Activated CD4-positive, alpha-beta T cell treated with anti-CD3 and anti-CD28 coated beads for 36 hours (primary cell): Measurements from ENCODE around the gene NLE1. TPM values are rescaled to one million over a fixed set of nuclear protein-coding genes. Genes with fewer than 3 reads are reported as not detected.
"Not testable (repeated sequence)": the region's sequence is repeated elsewhere in the genome, so short reads cannot be mapped to it uniquely, and the experiment has no call there.

Experiments
- ATAC-seq: fragments of 200-7000 bp; cut with Tn5 transposase; one replicate; pipeline ENCODE4 v1.10.0; 2021; ENCODE audit warnings: mild to moderate bottlenecking, moderate library complexity
- CTCF ChIA-PET: fragments of 350-600 bp; sonication (Branson Sonifier 250); formaldehyde crosslinking; loops from one replicate; lab custom pipeline; 2021; ENCODE audit warnings: antibody characterized with exemption; lab: Charles Lee
- POLR2A ChIA-PET: fragments of 350-600 bp; sonication (Branson Sonifier 250); formaldehyde crosslinking; loops from one replicate; lab custom pipeline; 2021; ENCODE audit warnings: antibody characterized with exemption, inconsistent platforms; lab: Charles Lee
- DNase-seq: peaks from one replicate; pipeline ENCODE4 v3.0.0-alpha.2; 2020
- H3K27ac Mint-ChIP-seq: one replicate; pipeline ENCODE4 v1.8.0; 2021; ENCODE audit warnings: mixed read lengths
- H3K27me3 Mint-ChIP-seq: one replicate; pipeline ENCODE4 v1.8.0; 2021; ENCODE audit warnings: mixed read lengths
- H3K36me3 Mint-ChIP-seq: one replicate; pipeline ENCODE4 v1.8.0; 2021; ENCODE audit warnings: low read depth, mixed read lengths
- H3K4me1 Mint-ChIP-seq: one replicate; pipeline ENCODE4 v1.8.0; 2021; ENCODE audit warnings: mixed read lengths
- H3K4me3 Mint-ChIP-seq: one replicate; pipeline ENCODE4 v1.8.0; 2021; ENCODE audit warnings: mild to moderate bottlenecking, moderate library complexity, mixed read lengths
- H3K9me3 Mint-ChIP-seq: one replicate; pipeline ENCODE4 v1.8.0; 2021; ENCODE audit warnings: low read depth, mixed read lengths
- intact Hi-C, 2 experiments: fragments of 100-400 bp; cut with DNase I in 1 of 2; cut with micrococcal nuclease in 1 of 2; formaldehyde crosslinking; loops; one replicate each; pipeline versions ENCODE4 v1.14.2 to v1.15.1; 2022 to 2024; cut with DNase I, micrococcal nuclease
- total RNA-seq, 2 experiments: library from RNA; stranded (reverse); gene quantifications; one replicate each; pipeline ENCODE4 v1.2.3, GENCODE V29; 2021

NLE1 gene
- total RNA-seq, 2 experiments from 2014 or later = 38.1 to 40.6 TPM

DNA sequence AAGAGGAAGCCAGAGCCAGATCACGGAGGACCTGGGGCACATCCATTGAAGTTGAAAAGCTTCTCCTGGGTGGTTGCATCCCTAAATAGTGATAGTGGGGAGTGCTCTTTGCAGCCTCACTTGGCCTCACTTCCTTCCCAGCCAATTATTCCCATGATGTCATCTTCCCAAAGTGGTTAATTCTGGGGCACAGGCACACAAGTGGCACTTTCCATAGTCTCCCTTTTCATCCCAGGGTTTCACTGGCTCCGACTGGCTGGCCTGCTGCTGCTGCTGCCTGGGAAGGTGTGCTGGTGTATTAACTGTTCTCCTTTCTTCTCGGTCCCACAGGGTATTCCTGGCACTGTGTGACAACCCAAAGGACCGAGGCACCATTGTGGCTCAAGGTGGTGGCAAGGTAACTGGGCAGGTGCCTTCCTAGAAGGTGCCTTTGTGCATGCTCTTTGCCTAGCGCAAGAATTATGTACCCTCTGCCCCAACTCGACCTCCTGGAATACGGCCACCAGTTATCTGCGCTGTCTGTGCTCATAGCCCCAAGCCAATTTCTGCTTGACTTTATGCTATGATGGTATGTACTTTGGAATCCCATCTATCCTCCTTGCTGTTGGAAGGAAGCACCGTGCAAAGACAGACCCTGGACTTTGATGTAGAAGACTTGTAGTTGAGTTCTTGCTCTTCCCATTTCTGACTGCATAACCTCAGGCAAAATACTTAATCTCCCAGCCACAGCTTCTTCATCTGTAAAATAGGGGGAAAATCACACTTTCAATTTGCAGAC, 33.7 kb upstream of the NLE1 start:
- POLR2A ChIA-PET = no interaction called here
- CTCF ChIA-PET = interaction anchor here (0.9 to 1.3 kb wide), 3 partner anchors 137 to 363 kb away, joined by 3 to 4 read pairs (median 3); no protein-coding TSS in a partner anchor
- DNase-seq = no peak
- Mint-ChIP-seq H3K36me3 (no peaks in the 10 kb centered on the region), H3K27me3 (no peaks in the 10 kb centered on the region), H3K4me1 (peaks cover 62% of the 10 kb centered on the region), H3K27ac (no peak overlapping the region), H3K4me3 (no peak overlapping the region), H3K9me3 (no peaks in the 10 kb centered on the region)
- intact Hi-C loops = loop anchor here in 1 of 2 experiments (5.0 kb wide), 1 partner anchor 36 kb away; no protein-coding TSS in a partner anchor
- ATAC-seq = no peak

DNA sequence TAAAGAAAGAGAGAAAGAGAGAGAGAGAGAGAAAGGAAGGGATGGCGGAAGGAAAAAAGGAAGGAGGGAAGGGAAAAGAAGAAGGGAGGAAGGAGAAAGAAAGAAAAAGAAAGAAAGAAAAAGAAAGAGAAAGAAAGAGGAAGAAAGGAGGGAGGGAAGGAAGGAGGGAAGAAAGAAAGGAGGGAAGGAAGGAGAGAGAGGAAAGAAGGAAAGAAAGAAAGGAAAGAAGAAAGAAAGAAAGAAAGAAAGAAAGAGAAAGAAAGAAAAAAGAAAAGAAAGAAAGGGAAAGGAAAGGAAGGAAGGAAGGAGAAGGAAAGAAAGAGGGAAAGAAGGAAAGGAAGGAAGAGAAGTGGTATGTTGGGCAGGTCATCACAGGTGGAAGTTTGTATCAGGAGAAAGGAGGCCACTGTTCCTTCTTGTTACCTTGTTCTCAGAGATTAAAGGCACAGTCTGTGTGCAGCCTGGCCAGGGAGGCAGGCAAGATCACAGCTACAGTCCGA, 32.8 kb upstream of the NLE1 start:
- ChIA-PET CTCF (interaction anchor here (0.7 to 0.9 kb wide), 3 partner anchors 138 to 364 kb away, joined by 3 to 4 read pairs (median 3); no protein-coding TSS in a partner anchor), POLR2A (no interaction called here)
- intact Hi-C loops = loop anchor here (5.0 kb wide), 4 partner anchors 37 to 572 kb away; partner anchors contain the start of gene SLFN11 (in 1 of the 2)
- H3K4me3 Mint-ChIP-seq = no peak overlapping the region
- H3K4me1 Mint-ChIP-seq = peaks cover 62% of the 10 kb centered on the region
- DNase-seq = no peak
- H3K27me3 Mint-ChIP-seq = no peaks in the 10 kb centered on the region
- no peaks in the 10 kb centered on the region for H3K9me3 Mint-ChIP-seq
- no peaks in the 10 kb centered on the region for H3K36me3 Mint-ChIP-seq
- ATAC-seq = no peak
- no peak overlapping the region for H3K27ac Mint-ChIP-seq

DNA sequence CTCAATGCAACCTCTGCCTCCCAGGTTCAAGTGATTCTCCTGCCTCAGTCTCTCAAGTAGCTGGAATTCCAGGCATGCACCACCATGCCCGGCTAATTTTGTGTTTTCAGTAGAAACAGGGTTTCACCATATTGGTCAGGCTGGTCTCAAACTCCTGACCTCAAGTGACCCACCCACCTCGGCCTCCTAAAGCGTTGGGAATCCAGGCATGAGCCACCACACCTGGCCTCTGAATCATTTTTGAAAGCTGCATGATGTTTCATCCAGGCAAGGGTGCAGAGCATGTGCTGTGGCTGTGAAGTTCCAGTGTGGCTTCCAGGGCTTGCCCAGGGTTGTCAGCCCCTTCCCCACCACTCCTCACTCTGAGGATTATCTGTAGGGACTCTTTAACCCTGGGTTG, 30.2 kb upstream of the NLE1 start:
- not testable (repeated sequence) for H3K36me3 Mint-ChIP-seq, H3K27me3 Mint-ChIP-seq, H3K27ac Mint-ChIP-seq, H3K9me3 Mint-ChIP-seq, DNase-seq, ATAC-seq
- POLR2A ChIA-PET = interaction anchor here (0.8 kb wide), 1 partner anchor 16 kb away, joined by 3 read pairs; no protein-coding TSS in a partner anchor
- Mint-ChIP-seq H3K4me1 (peaks cover 49% of the 10 kb centered on the region), H3K4me3 (peak overlapping the region; percentile 21)
- intact Hi-C loops = loop anchor here (1.0 to 5.0 kb wide), 5 partner anchors 40 to 575 kb away; partner anchors contain the start of gene SLFN11 (in 1 of the 2)
- CTCF ChIA-PET = interaction anchor here (1.1 kb wide), 1 partner anchor 140 kb away, joined by 5 read pairs; no protein-coding TSS in a partner anchor

- Mint-ChIP-seq H3K36me3 (no peaks in the 10 kb centered on the region), H3K9me3 (no peaks in the 10 kb centered on the region)
These were observed 29.7 kb upstream of the NLE1 start for GRCh38 chr17:35171834-35172233.

DNA sequence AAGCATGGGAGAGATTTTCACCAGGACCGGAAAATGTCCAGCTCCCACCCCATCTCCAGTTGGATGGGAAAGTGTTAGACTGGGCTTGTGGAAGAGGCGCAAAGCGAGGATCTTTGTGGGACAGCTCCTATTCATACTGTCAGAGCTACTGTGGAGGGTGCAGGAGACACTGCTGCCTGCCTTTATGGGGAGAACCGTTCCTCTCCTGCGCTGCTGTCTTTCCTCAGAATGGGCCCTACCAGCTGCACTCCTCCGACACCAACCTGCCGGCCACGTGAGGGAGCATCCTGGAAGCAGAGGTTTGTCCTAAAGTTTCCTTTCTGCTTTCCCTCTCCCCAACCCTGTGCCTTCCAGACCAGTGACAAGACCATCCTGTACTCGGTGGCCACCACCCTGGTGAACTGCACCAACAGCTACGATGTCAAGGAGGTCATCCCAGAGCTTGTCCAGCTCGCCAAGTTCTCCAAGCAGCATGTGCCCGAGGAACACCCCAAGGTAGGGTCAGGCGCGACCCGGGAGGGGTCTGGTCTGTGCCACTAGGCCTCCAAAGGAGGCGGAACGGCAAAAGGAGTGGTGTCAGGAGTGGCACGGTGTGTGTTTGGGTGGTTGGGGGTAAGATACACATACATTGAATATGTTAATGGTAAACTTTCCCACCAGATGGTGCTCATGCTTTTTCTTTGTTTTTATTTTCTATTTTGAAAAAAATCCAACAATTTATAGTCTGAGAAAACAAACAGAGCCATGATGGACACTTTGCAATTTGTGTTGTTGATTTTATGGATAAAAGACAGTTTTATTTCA, 29.1 kb upstream of the NLE1 start:
- ATAC-seq (peak; percentile 76), DNase-seq (peak; percentile 32)
- no peaks in the 10 kb centered on the region for H3K36me3 Mint-ChIP-seq
- H3K27me3 Mint-ChIP-seq = no peaks in the 10 kb centered on the region
- H3K4me3 Mint-ChIP-seq = no peak overlapping the region
- ChIA-PET POLR2A (interaction anchor here (0.6 to 1.2 kb wide), 3 partner anchors 163 to 316 kb away, joined by 3 to 4 read pairs (median 3); no protein-coding TSS in a partner anchor), CTCF (interaction anchor here (0.6 to 1.6 kb wide), 12 partner anchors 10 to 576 kb away, joined by 3 to 12 read pairs (median 3); no protein-coding TSS in a partner anchor)
- H3K27ac Mint-ChIP-seq = peak overlapping the region; percentile 47
- peaks cover 39% of the 10 kb centered on the region for H3K4me1 Mint-ChIP-seq
- H3K9me3 Mint-ChIP-seq = no peaks in the 10 kb centered on the region
- intact Hi-C loops = loop anchor here (1.0 to 5.0 kb wide), 9 partner anchors 41 to 576 kb away; partner anchors contain the start of genes SLFN11 (in 1 of the 2) and SLFN5 (in 1 of the 2)

More at GRCh38 chr17:35171834-35172233, 29.7 kb upstream of the NLE1 start:
- intact Hi-C loops = loop anchor here (1.0 to 5.0 kb wide), 10 partner anchors 40 to 575 kb away; partner anchors contain the start of genes SLFN11 (in 1 of the 2) and SLFN5 (in 1 of the 2)
- POLR2A ChIA-PET = interaction anchor here (1.2 kb wide), 1 partner anchor 315 kb away, joined by 3 read pairs; no protein-coding TSS in a partner anchor
- Mint-ChIP-seq H3K27me3 (no peaks in the 10 kb centered on the region), H3K4me3 (no peak overlapping the region), H3K4me1 (peaks cover 44% of the 10 kb centered on the region), H3K27ac (peak overlapping the region; percentile 47)
- DNase-seq = no peak
- CTCF ChIA-PET = interaction anchor here (0.6 to 1.6 kb wide), 4 partner anchors 361 to 575 kb away, joined by 3 to 12 read pairs (median 6); no protein-coding TSS in a partner anchor
- peak; percentile 60 for ATAC-seq

DNA sequence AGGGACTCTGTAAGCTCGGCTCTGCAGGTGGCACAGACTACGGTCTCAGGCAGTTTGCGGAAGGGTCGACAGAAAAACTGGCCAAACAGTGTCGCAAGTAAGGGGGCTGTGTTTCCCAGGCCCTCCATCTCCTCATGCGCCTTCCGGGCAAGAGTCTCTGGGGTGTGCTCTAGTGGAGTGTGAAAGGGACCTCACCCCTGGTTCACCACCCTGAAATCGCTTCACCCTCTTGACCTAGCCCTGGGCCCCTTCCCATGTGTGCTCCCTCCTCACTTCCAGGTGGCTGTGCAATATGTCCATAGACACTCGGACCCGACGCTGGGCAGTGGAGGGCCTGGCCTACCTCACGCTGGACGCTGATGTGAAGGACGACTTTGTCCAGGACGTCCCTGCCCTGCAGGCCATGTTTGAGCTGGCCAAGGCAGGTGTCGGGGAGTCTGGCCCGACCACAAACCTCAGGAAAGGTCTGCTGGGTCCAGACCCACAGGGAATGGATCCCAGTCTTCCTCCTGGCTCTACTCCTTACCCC, 27.8 kb upstream of the NLE1 start:
- H3K36me3 Mint-ChIP-seq = no peaks in the 10 kb centered on the region
- no peak for ATAC-seq
- H3K27me3 Mint-ChIP-seq = no peaks in the 10 kb centered on the region
- DNase-seq = no peak
- no peak overlapping the region for H3K4me3 Mint-ChIP-seq
- intact Hi-C loops = loop anchor here (2.0 to 5.0 kb wide), 5 partner anchors 42 to 577 kb away; partner anchors contain the start of genes SLFN11 (in 1 of the 2) and SLFN5 (in 1 of the 2)
- CTCF ChIA-PET = interaction anchor here (0.9 to 1.6 kb wide), 3 partner anchors 9 to 369 kb away, joined by 3 to 12 read pairs (median 4); no protein-coding TSS in a partner anchor
- POLR2A ChIA-PET = no interaction called here
- H3K4me1 Mint-ChIP-seq = peaks cover 32% of the 10 kb centered on the region
- H3K27ac Mint-ChIP-seq = no peak overlapping the region
- no peaks in the 10 kb centered on the region for H3K9me3 Mint-ChIP-seq

DNA sequence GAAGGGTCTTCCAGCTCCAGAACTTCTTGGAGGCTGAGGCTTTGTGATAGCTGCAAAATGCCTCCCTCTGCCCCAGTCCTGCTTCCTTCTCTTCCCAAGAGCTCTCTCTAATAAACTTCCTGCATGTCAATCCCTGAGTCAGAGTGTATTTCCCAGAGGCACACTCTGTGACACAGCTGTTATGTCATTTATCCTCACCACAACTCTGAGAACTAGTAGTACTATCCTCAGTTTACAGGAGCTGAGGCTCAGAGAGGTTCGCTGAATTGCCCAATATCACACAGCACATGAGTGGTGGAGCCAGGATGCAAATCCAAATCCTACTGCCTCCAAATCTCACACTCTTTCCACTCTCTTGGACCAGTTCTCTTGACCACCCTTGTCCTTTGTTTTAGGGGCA, 25.6 kb upstream of the NLE1 start:
- H3K9me3 Mint-ChIP-seq = no peaks in the 10 kb centered on the region
- ATAC-seq (no peak), DNase-seq (no peak)
- H3K27me3 Mint-ChIP-seq = no peaks in the 10 kb centered on the region
- H3K36me3 Mint-ChIP-seq = no peaks in the 10 kb centered on the region
- H3K4me1 Mint-ChIP-seq = peaks cover 28% of the 10 kb centered on the region
- intact Hi-C loops = no loop called here
- H3K4me3 Mint-ChIP-seq = no peak overlapping the region
- H3K27ac Mint-ChIP-seq = no peak overlapping the region
- POLR2A ChIA-PET = interaction anchor here (0.7 kb wide), 1 partner anchor 374 kb away, joined by 4 read pairs; no protein-coding TSS in a partner anchor
- CTCF ChIA-PET = interaction anchor here (0.5 to 1.2 kb wide), 5 partner anchors 16 to 395 kb away, joined by 3 to 5 read pairs (median 4); partner anchors contain the start of gene SLFN12L

- ATAC-seq = no peak
- H3K27ac Mint-ChIP-seq = no peak overlapping the region
- intact Hi-C loops = no loop called here
- no peak for DNase-seq
- no peaks in the 10 kb centered on the region for H3K36me3 Mint-ChIP-seq
- H3K9me3 Mint-ChIP-seq = no peaks in the 10 kb centered on the region
- ChIA-PET CTCF (interaction anchor here (0.8 to 1.2 kb wide), 2 partner anchors 17 to 371 kb away, joined by 4 to 5 read pairs; partner anchors contain the start of gene SLFN12L), POLR2A (no interaction called here)
- no peaks in the 10 kb centered on the region for H3K27me3 Mint-ChIP-seq
- H3K4me3 Mint-ChIP-seq = no peak overlapping the region
- H3K4me1 Mint-ChIP-seq = peaks cover 27% of the 10 kb centered on the region
These were observed 24.9 kb upstream of the NLE1 start for GRCh38 chr17:35167046-35167445.

- DNase-seq (no peak), ATAC-seq (no peak)
- Mint-ChIP-seq H3K36me3 (no peaks in the 10 kb centered on the region), H3K4me3 (no peak overlapping the region), H3K9me3 (no peaks in the 10 kb centered on the region), H3K4me1 (peaks cover 27% of the 10 kb centered on the region), H3K27me3 (no peaks in the 10 kb centered on the region), H3K27ac (no peak overlapping the region)
- ChIA-PET CTCF (interaction anchor here (0.6 to 0.9 kb wide), 2 partner anchors 17 to 445 kb away, joined by 3 to 4 read pairs; no protein-coding TSS in a partner anchor), POLR2A (no interaction called here)
- intact Hi-C loops = no loop called here
These were observed 24.4 kb upstream of the NLE1 start for GRCh38 chr17:35166526-35166925.

- intact Hi-C loops = no loop called here
- Mint-ChIP-seq H3K4me3 (no peak overlapping the region), H3K36me3 (no peaks in the 10 kb centered on the region), H3K4me1 (peaks cover 40% of the 10 kb centered on the region), H3K27ac (no peak overlapping the region), H3K27me3 (no peaks in the 10 kb centered on the region), H3K9me3 (no peaks in the 10 kb centered on the region)
- DNase-seq = no peak
- ATAC-seq = no peak
- ChIA-PET CTCF (interaction anchor here (0.6 to 1.4 kb wide), 5 partner anchors 15 to 524 kb away, joined by 3 to 6 read pairs (median 3); no protein-coding TSS in a partner anchor), POLR2A (interaction anchor here (0.6 kb wide), 1 partner anchor 570 kb away, joined by 3 read pairs; no protein-coding TSS in a partner anchor)
These were observed 22.6 kb upstream of the NLE1 start for GRCh38 chr17:35164716-35165115.
